Measurements from ENCODE around the gene SLC12A8. TPM values are rescaled to one million over a fixed set of nuclear protein-coding genes. Genes with fewer than 3 reads are reported as not detected.
A peak's percentile ranks its signal among the peaks of the same experiment; 100 is the strongest.

Gene SLC12A8
- total RNA-seq, 1 experiment from 2014 or later = 30.7 TPM

DNA sequence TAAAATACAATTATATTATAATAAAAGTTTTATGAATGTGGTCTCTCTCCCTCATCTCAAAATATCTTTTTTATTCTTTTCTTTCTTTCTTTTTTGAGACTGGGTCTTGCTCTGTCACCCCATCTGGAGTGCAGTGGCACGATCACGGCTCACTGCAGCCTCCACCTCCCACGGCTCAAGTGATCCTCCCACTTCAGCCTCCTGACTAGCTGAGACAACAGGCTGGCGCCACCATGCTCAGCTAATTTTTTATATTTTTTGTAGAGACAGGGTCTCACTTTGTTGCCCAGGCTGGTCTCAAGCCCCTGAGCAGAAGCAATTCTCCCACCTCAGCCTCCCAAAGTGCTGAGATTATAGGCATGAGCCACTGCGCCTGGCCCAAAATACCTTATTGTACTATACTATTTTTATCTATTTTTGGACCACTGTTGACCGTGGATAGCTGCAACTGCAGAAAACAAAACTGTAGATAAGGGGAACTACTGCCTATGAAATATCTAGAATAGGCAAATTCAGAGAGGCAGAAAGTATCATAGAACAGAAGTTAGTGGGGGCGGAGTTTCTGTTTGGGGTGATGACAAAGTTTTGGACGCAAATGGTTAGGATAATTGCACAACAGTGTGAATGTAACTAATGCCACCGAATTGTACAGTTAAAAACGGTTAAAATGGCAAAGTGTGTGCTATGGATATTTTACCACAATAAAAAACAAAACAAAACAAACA lies 66.6 kb downstream of the SLC12A8 start:
- no peak for DNase-seq
- BruUV-seq (replicated peaks) = no TSS peak
- Histone ChIP-seq H3K9me2 (ENCODE audit: insufficient read depth) (no peaks in the 10 kb centered on the region), H3K4me1 (replicated peaks; ENCODE audit: insufficient read depth) (no peaks in the 10 kb centered on the region), H3K27ac (no peak overlapping the region), H4K20me1 (ENCODE audit: insufficient read depth) (no peaks in the 10 kb centered on the region), H2AFZ (no peak overlapping the region), H3K4me2 (no peak overlapping the region), H3K36me3 (ENCODE audit: low read depth) (no peaks in the 10 kb centered on the region), H3K79me2 (ENCODE audit: low read depth) (no peaks in the 10 kb centered on the region), H3K9me3 (ENCODE audit: insufficient read depth, low read depth) (no peaks in the 10 kb centered on the region), H3K4me3 (no peak overlapping the region), H3K27me3 (ENCODE audit: insufficient read depth, low read depth) (no peaks in the 10 kb centered on the region), H3F3A (ENCODE audit: insufficient read depth, low read depth) (no peaks in the 10 kb centered on the region)
- ChIA-PET POLR2A (ENCODE audit: unreplicated experiment) (interaction anchor here (0.6 kb wide), 1 partner anchor 143 kb away, joined by 5 read pairs; no protein-coding TSS in a partner anchor), CTCF (no interaction called here)
- TF ChIP-seq, protein P1, sequence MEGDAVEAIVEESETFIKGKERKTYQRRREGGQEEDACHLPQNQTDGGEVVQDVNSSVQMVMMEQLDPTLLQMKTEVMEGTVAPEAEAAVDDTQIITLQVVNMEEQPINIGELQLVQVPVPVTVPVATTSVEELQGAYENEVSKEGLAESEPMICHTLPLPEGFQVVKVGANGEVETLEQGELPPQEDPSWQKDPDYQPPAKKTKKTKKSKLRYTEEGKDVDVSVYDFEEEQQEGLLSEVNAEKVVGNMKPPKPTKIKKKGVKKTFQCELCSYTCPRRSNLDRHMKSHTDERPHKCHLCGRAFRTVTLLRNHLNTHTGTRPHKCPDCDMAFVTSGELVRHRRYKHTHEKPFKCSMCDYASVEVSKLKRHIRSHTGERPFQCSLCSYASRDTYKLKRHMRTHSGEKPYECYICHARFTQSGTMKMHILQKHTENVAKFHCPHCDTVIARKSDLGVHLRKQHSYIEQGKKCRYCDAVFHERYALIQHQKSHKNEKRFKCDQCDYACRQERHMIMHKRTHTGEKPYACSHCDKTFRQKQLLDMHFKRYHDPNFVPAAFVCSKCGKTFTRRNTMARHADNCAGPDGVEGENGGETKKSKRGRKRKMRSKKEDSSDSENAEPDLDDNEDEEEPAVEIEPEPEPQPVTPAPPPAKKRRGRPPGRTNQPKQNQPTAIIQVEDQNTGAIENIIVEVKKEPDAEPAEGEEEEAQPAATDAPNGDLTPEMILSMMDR (conservative IDR thresholded peaks at IDR 0.05) = no peak
- no peak for TF ChIP-seq EZH2 (IDR thresholded peaks at IDR 0.05; ENCODE audit: low read depth)
- intact Hi-C loops (cut with micrococcal nuclease; ENCODE audit: unreplicated experiment) = no loop called here

DNA sequence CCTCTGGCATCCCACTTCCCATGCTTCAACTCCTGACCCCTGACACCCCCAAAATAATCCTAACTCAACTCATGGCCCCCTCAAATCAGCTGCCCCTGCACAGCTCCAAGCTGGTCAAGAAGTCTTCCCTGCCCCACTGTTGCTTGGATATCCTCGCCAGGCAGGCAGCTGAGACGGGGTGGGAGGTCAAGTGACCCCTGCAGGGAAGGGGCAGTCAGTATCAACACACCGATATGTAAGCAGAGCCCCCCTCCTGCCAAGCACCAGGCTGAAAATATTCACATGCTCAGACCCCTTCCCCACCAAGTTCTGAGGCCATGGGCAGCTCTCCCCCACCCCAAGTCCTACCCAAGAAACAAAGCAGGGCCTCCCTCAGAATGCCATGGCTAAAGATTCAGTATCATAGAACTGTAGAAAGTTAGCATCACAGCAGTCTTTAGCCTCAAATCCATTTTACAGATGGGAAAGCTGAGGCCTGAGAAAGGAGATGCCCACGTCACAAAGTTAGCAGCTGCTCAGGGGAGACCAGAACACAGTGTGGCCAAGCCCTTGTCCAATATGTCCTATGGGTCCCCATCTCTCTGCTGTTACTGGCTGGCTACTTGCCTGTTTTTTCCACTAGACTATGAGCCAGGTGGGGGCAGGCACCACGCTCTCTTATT lies 67.8 kb downstream of the SLC12A8 start:
- no TSS peak for BruUV-seq (replicated peaks)
- Histone ChIP-seq H3K4me2 (no peak overlapping the region), H4K20me1 (ENCODE audit: insufficient read depth) (no peaks in the 10 kb centered on the region), H3K4me3 (no peak overlapping the region), H3F3A (ENCODE audit: insufficient read depth, low read depth) (no peaks in the 10 kb centered on the region), H3K9me3 (ENCODE audit: insufficient read depth, low read depth) (no peaks in the 10 kb centered on the region), H3K27ac (no peak overlapping the region), H3K36me3 (ENCODE audit: low read depth) (no peaks in the 10 kb centered on the region), H3K4me1 (replicated peaks; ENCODE audit: insufficient read depth) (no peaks in the 10 kb centered on the region), H2AFZ (no peak overlapping the region), H3K9me2 (ENCODE audit: insufficient read depth) (no peaks in the 10 kb centered on the region), H3K79me2 (ENCODE audit: low read depth) (no peaks in the 10 kb centered on the region), H3K27me3 (ENCODE audit: insufficient read depth, low read depth) (no peaks in the 10 kb centered on the region)
- TF ChIP-seq EZH2 (IDR thresholded peaks at IDR 0.05; ENCODE audit: low read depth) = no peak
- ChIA-PET CTCF (no interaction called here), POLR2A (ENCODE audit: unreplicated experiment) (interaction anchor here (0.5 kb wide), 1 partner anchor 88 kb away, joined by 13 read pairs; no protein-coding TSS in a partner anchor)
- DNase-seq = no peak
- intact Hi-C loops (cut with micrococcal nuclease; ENCODE audit: unreplicated experiment) = loop anchor here (5.0 kb wide), 2 partner anchors 68 to 82 kb away; partner anchors contain the start of gene SLC12A8

- DNase-seq = peak in 1 of 2 experiments; percentile 45
- no peaks in the 10 kb centered on the region for H3K27me3 ChIP-seq (ENCODE audit: insufficient read depth, low read depth)
Observed at GRCh38 chr3:125143982-125144652, 68.4 kb downstream of the SLC12A8 start.

More at GRCh38 chr3:125143982-125144652, 68.4 kb downstream of the SLC12A8 start:
- TF ChIP-seq EZH2 (IDR thresholded peaks at IDR 0.05; ENCODE audit: low read depth) = no peak
- TF ChIP-seq, protein P1 (conservative IDR thresholded peaks at IDR 0.05) = no peak
- BruUV-seq (replicated peaks) = no TSS peak
- Histone ChIP-seq H3K4me2 (no peak overlapping the region), H3K9me2 (ENCODE audit: insufficient read depth) (no peaks in the 10 kb centered on the region), H3K36me3 (ENCODE audit: low read depth) (no peaks in the 10 kb centered on the region), H4K20me1 (ENCODE audit: insufficient read depth) (no peaks in the 10 kb centered on the region), H2AFZ (no peak overlapping the region), H3K9me3 (ENCODE audit: insufficient read depth, low read depth) (no peaks in the 10 kb centered on the region), H3K79me2 (ENCODE audit: low read depth) (no peaks in the 10 kb centered on the region), H3K4me1 (replicated peaks; ENCODE audit: insufficient read depth) (no peaks in the 10 kb centered on the region), H3F3A (ENCODE audit: insufficient read depth, low read depth) (no peaks in the 10 kb centered on the region), H3K27ac (no peak overlapping the region), H3K4me3 (no peak overlapping the region)
- intact Hi-C loops (cut with micrococcal nuclease; ENCODE audit: unreplicated experiment) = loop anchor here (5.0 kb wide), 2 partner anchors 68 to 82 kb away; partner anchors contain the start of gene SLC12A8
- POLR2A ChIA-PET (ENCODE audit: unreplicated experiment) = interaction anchor here (0.5 to 0.7 kb wide), 5 partner anchors 14 to 232 kb away, joined by 4 to 13 read pairs (median 5); partner anchors contain the start of gene ZNF148
- CTCF ChIA-PET = interaction anchor here (1.0 kb wide), 1 partner anchor 16 kb away, joined by 3 read pairs; no protein-coding TSS in a partner anchor

Measured in PC-9 (cell line).